Suppressor macrophage (primary cell): ENCODE data around the gene DEFB118.
"Not testable (repeated sequence)": the region's sequence is repeated elsewhere in the genome, so short reads cannot be mapped to it uniquely, and the experiment has no call there.

ENCODE experiments used
- DNase-seq, 4 experiments: peaks; one replicate each; pipeline ENCODE4 v3.0.0-alpha.2; 2020 to 2022
- total RNA-seq, 17 experiments: gene quantifications; one replicate each; lab custom pipeline; 2026; ENCODE audit warnings: mixed read lengths in 6 of 17, inconsistent platforms in 3 of 17; lab: John Stamatoyannopoulos, UW

The DEFB118 gene, protein sequence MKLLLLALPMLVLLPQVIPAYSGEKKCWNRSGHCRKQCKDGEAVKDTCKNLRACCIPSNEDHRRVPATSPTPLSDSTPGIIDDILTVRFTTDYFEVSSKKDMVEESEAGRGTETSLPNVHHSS
- total RNA-seq: 0 to 0.22 (median 0) reads per million in 17 experiments

DNA sequence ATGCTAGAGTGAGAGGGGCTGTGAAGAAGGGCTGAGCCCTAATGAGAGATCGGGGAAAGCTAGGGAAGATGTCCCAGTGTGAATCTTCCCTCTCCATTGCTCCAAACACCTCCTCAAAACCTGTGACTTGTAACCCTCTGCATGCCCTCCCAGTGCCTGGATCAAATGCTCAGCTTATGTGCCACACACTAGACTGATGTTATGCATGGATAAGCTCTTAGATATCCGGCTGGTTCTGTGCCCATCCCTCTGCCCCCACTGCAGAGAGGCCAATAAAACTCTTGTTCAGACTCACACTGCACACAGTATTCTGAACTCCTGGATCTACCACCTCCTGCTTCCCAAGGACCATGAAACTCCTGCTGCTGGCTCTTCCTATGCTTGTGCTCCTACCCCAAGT lies at the start of gene DEFB118:
Gene DEFB118, plus strand, starts transcription at position 301 of the 400 bp plus-strand sequence. Its CDS starts 50 bp downstream, at position 351.
- DNase-seq: no peak

DNA sequence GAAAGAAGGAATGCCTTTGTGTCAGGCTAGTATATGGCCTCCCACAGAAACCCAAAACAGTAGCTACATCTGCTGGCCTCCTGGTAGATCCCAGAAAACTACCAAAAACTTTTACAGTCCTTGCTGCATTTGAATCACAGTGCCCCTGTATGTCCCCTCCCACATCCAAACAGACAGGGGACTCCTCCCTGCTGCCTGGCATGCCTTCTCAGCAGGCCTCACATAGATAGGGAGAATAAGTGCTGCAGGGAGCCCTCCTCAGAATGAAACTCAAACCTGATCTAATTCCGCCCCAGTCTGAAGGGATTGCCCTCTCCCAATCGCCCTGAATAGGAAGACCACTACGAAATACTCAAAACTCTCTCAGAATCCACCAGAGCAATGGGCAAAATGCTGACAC lies 45.9 kb upstream of the DEFB118 start:
- no peak for DNase-seq

DNA sequence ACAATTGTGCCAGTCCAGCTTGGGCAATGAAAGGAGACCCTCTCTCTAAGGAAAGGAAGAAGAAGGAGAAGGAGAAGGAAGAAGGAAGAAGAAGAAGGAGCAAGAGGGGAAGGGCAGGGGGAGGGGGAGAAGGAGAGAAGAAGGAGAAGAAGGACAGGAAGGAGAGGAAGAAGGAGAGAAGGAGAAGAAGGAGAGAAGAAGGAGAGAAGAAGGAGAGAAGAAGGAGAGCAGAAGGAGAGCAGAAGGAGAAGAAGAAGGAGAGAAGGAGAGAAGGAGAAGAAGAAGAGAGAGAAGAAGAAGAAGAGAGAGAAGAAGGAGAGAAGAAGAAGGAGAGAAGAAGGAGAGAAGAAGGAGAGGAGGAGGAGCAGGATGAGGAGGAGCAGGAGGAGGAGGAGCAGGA lies 37.5 kb upstream of the DEFB118 start:
- DNase-seq: no peak

DNA sequence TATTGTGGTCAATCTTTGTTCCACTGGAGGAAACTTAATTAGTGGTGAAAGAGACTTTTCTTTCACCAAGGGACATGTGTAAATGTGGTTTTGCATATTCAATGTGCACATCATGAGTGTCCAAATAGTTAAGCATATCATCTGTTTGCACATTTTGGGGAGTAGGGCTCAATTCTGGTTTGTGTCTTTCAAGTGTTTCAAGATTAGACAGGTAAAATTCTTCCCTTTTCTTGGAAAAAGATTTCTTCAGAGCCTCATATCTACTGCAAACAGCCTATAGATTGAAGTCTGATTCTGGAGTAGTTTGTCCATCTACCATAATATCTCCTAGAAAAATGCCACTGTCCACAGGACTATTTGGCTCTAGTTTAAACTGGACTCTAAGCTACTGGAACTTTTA lies 26.9 kb upstream of the DEFB118 start:
- no peak for DNase-seq

DNA sequence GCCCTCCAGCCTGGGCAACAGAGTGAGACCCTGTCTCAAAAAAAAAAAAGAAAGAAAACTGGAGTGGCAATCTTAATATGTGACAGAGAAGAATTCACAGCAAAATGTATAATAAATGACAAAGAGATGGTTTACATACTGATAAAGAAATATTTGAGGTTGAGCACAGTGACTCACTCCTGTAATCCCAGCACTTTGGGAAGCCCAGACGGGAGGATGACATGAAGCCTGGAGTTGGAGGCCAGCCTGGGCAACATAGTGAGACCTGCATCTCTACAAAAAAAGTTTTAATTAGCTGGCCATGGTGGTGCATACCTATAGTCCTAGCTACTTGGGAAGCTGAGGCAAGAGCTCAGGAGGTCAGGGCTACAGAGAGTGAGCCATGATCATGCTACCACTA lies 12.4 kb upstream of the DEFB118 start:
- DNase-seq: no peak

DNA sequence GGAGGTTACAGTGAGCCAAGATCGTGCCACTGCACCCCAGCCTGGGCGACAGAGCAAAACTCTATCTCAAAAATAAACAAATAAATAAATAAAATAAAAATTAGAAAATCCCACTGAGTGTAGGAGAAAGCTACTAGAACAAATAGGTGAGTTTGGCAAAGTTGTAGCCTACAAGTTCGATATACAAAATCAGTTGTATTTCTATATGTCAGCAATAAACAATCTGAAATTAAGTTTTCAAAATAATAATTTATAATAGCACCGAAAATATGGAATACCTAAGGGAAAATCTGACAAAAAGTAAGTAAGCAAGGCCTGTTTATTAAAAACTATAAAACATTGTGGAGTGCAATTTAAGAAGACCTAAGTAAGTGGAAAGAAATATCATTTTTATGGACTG lies 5.1 kb upstream of the DEFB118 start:
- DNase-seq: no peak

DNA sequence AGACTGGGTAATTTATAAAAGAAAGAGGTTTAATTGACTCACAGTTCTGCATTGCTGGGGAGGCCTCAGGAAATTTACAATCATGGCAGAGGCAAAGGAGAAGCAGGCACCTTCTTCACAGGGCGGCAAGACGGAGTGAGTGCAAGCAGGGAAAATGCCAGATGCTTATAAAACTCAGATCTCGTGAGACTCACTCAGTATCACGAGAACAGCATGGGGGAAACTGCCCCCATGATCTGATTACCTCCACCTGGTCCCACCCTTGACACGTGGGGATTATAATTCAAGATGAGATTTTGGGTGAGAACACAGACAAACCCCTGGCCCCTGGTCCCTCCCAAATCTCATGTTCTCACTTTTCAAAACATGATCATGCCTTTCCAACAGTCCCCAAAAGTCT lies 4.1 kb upstream of the DEFB118 start:
- not testable (repeated sequence) for DNase-seq

DNA sequence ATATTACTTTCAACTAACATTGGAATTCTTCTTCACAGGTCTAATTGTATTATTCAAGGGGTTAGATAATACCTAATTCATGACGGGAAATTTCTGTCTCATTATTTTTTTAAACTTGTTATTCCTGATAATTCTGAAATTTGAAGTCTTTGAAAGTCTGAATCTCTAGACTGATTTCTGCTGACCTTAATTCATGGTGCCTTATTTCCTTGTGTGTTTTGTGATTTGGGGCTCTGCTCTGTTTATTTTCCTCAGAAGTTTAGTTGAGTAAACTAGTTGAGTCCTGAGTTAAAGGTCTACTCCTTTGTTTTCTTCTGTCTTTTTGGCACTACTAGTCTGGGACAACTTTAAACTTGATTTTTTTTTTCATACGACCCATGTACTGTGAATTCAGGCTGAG lies 5.9 kb downstream of the DEFB118 start:
- DNase-seq: no peak

DNA sequence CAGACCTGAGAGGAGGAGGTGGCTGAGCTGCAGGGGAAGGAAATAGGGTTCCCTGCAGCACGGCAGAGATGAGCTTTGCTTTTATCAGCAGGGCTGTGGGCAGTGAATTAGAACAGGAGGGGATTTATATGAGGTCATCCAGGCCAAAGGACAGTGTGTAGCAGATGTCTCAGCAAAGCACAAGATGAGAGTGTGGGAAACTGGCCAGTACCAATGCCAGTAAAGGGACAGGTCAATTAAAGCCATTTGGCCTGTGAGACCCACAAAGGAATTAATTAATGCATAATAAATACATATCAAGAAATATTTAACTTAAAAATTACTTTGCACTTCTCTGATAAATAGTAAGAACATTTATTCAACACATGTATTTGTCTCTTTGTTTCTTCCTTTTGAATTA lies 22.1 kb downstream of the DEFB118 start, which contains the start of gene DEFB119:
Gene DEFB119, minus strand, starts transcription at position 101 of the 400 bp plus-strand sequence. CDS start 107 bp downstream, outside the sequence.
- DNase-seq: no peak

DNA sequence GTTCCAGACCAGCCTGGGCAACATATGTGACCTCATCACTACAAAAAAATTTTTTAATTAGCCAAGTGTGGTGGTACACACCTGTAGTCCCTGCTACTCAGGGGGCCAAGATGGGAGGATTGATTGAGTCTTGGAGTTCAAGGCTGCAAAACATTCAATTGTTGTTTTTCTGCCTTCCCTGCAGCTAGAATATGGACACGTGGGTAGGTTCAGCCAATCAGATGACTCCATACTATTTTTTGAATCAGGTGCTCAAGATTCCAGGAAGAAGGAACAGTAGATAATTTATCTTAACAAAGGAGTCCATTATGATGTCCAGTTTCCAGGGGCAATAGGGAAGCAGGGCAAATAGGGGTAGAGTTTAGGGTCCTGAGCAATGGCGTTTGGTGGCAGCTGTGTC lies 24.4 kb downstream of the DEFB118 start:
- no peak for DNase-seq

DNA sequence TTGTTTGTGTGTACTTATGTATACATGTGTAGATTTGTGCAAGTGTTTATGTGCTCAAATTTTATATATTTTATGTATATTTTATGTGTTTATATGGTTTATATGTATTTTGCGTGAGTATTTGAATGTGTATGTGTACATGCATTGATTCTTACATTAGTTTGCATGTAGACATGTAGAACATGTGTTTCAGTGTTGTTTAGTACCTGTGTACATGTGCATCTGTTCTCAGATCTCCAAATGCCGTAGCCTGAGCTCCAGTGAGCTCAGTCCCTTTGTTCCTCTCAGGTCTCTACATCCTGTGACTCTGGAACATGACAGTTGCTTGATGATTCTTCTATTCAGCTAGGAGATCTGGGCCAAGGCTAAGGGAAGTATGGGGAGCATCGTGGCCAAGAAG lies 26.5 kb downstream of the DEFB118 start:
- no peak for DNase-seq

DNA sequence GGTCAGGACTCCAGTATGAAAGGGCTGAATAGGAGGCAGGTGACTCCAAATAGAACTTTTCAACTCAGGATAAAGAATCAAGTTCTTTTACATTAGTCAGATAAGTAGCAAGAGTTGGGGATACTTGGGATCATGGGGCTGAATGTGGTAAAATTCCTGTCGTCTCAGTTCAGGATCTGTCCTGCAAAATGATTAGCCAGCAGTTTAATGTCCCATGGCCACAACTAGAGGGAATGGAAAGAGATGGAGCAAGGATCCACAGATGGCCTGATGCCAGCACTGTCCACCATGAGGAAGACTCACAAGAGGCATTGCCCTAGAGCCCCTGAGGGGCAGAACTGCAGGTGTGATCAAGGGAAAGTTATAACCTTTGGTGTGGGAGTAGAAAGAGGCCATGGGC lies 35.5 kb downstream of the DEFB118 start:
- no peak for DNase-seq

DNA sequence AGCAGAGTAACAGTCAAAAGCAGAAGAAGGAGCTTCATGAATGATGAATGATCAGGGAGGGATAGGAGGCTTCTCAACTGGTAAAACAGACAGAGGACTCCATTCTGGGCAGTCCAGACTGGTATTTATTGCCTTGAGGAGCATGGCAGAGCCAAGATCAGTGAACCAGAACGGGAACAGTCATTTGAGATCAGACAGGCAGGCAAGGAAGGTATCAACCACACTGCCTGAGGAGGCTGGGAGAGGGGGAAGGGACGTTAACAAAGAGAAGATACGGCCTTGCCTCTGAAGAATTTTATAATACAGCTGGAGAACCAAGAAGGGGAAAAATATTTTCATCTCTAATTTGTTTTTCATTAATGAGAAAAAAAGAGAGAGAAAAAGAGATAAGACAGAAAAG lies 37.7 kb downstream of the DEFB118 start, which contains the start of gene DEFB121:
Gene DEFB121, minus strand, starts transcription at position 101 of the 400 bp plus-strand sequence. Its CDS starts 63 bp downstream, at position 38.
- no peak for DNase-seq

DNA sequence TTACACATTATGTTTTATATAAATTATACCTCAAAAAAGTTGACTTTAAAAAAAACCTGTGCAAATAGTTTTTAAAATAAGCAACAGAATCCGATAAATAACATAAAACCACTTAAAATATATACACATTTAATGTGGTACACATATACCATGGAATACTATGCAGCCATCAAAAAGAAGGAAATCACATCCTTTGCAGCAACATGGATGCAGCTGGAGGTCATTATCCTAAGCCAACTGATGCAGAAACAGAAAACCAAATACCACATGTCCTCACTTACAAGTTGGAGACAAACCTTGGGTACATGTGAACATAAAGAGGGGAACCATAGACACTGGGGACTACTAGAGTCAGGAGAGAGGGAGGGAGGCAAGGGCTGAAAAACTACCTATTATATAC lies 41.6 kb downstream of the DEFB118 start:
- DNase-seq: no peak

DNA sequence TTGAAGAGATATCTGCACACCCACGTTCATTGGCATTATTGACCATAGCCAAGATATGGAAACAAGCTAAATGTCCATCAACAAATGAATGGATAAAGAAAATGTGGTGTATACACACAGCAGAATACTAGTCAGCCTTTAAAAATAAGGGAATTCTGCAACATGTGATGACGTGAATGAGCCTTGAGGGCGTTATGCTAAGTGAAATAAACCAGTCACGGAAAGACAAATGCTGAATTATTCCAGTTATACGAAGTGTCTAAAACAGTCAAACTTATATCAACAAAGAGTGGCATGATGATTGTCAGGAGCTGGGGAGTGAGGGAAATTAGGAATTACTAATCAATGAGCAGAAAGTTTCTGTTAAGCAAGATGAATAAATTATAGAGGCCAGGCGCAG lies 46.0 kb downstream of the DEFB118 start:
- no peak for DNase-seq

DNA sequence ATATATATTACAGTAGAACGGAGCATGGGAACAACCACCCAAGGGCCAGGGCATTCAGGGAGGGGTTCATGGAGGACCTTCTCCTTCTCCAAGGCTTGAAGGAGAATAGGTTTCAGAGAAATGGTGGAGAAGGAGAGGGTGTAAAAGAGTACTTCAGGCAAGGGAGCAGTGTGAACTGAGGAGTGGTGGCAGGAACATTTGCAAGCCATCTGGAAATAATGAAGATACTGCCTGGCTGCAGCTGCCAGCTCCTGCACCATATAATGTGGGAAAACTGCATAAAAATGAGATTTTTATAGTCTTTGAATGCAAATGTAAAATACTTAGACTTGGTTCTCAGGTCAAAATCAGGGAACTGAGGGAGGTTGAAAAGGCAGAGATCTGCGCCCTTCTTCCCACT lies 47.3 kb downstream of the DEFB118 start:
- no peak for DNase-seq

DNA sequence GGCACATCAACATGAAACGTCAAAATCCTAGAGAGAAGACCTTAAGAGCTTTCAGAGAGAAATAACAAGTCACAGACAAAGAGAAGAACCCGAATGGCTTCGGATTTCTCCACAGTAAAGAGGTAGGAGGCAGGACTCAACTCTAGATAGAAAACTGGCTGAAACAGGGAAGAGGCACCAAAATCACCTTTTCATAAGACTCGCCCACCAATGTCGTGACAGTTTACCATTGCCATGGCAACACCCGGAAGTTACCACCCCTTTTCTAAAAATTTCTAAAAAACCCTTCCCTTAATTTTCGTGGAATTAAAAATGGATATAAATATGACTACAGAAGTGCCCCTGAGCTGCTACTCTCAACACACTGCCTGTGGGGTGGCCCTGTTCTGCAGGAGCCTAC lies 49.9 kb downstream of the DEFB118 start:
- DNase-seq: no peak
